Lower leg skin (tissue), 4 donors: ENCODE data around the gene CEP97. TPM values are rescaled to one million over a fixed set of nuclear protein-coding genes. Genes with fewer than 3 reads are reported as not detected.

Experiments
- DNase-seq, 2 donors: peaks; one replicate each; pipeline ENCODE4 v3.0.0-alpha.2; 2019; ENCODE audit warnings: low spot score in 2 of 2
- H3K4me3 ChIP-seq: fragments of 200-600 bp; sonication (generic); 2 replicates; pipeline ENCODE4 v1.5.1; 2017; ENCODE audit warnings: mild to moderate bottlenecking, low read depth; ENCODE audit not compliant: poor library complexity, severe bottlenecking
- CTCF ChIP-seq, 3 donors: fragments of 450-650 bp; IDR thresholded peaks; one replicate each; pipeline ENCODE4 v1.5.1; 2016; ENCODE audit warnings: antibody characterized with exemption in 3 of 3, mild to moderate bottlenecking in 3 of 3, moderate library complexity in 2 of 3
- POLR2A ChIP-seq, 2 donors: fragments of 450-650 bp; IDR thresholded peaks; one replicate each; pipeline ENCODE4 v1.6.1; 2016 to 2017; ENCODE audit warnings: antibody characterized with exemption in 2 of 2, mild to moderate bottlenecking in 1 of 2, moderate library complexity in 1 of 2
- WGBS, 2 donors: methylation state at CpG; one replicate each; pipeline ENCODE4 v1.1.5; 2018; 5-methylcytosine and 5-hydroxymethylcytosine counted together
- intact Hi-C: fragments of 100-400 bp; cut with DNase I; formaldehyde crosslinking; loops from one replicate; pipeline ENCODE4 v1.15.0; 2023; ENCODE audit warnings: low total_unique reads
- total RNA-seq, 4 donors: library from RNA; depleted of rRNA; stranded (reverse); fragments of >200 nt; gene quantifications; one replicate each; pipeline ENCODE4 v1.1.0, GENCODE V29; 2016

CEP97 gene
- total RNA-seq, 4 donors from 2014 or later = 6.5 to 8.3 (median 7.4) TPM

GRCh38 chr3:101806491-101806890, 82.1 kb downstream of the CEP97 start:
- no peak overlapping the region for H3K4me3 ChIP-seq
- TF ChIP-seq CTCF (IDR thresholded peaks at IDR 0.05) (no peak), POLR2A (IDR thresholded peaks at IDR 0.05) (no peak)
- intact Hi-C loops = loop anchor here (5.0 kb wide), 1 partner anchor 726 kb away; no protein-coding TSS in a partner anchor
- no peak for DNase-seq
- WGBS, 2 donors = 76 to 84% methylated on average over 1 of the region's 1 CpG

- no peak overlapping the region for H3K4me3 ChIP-seq
- WGBS, 2 donors = 89 to 94% methylated on average over 2 of the region's 2 CpGs
- intact Hi-C loops = loop anchor here (5.0 kb wide), 1 partner anchor 724 kb away; no protein-coding TSS in a partner anchor
- TF ChIP-seq CTCF (IDR thresholded peaks at IDR 0.05) (no peak), POLR2A (IDR thresholded peaks at IDR 0.05) (no peak)
- no peak for DNase-seq
Measured at GRCh38 chr3:101807888-101808287, 83.5 kb downstream of the CEP97 start.

- intact Hi-C loops = loop anchor here (5.0 kb wide), 2 partner anchors 723 to 1412 kb away; no protein-coding TSS in a partner anchor
- TF ChIP-seq POLR2A (IDR thresholded peaks at IDR 0.05) = no peak
- no peak for DNase-seq
- H3K4me3 ChIP-seq = no peak overlapping the region
Measured at GRCh38 chr3:101809178-101810021, 85.0 kb downstream of the CEP97 start.

- no peak overlapping the region for H3K4me3 ChIP-seq
- TF ChIP-seq POLR2A (IDR thresholded peaks at IDR 0.05) (no peak), CTCF (IDR thresholded peaks at IDR 0.05) (no peak)
- DNase-seq = no peak
- intact Hi-C loops = loop anchor here (5.0 kb wide), 1 partner anchor 1413 kb away; no protein-coding TSS in a partner anchor
Measured at GRCh38 chr3:101810022-101810418, 85.6 kb downstream of the CEP97 start.

GRCh38 chr3:101811875-101812274, 87.5 kb downstream of the CEP97 start:
- intact Hi-C loops = loop anchor here (2.0 to 5.0 kb wide), 2 partner anchors 415 to 1415 kb away; no protein-coding TSS in a partner anchor
- WGBS, 2 donors = 89 to 95% methylated on average over 2 of the region's 2 CpGs
- no peak for DNase-seq
- TF ChIP-seq CTCF (IDR thresholded peaks at IDR 0.05) = no peak
- TF ChIP-seq POLR2A (IDR thresholded peaks at IDR 0.05) = no peak
- H3K4me3 ChIP-seq = no peak overlapping the region

- H3K4me3 ChIP-seq = no peak overlapping the region
- no peak for DNase-seq
- intact Hi-C loops = loop anchor here (2.0 to 5.0 kb wide), 2 partner anchors 414 to 1416 kb away; no protein-coding TSS in a partner anchor
- TF ChIP-seq POLR2A (IDR thresholded peaks at IDR 0.05) (no peak), CTCF (IDR thresholded peaks at IDR 0.05) (no peak)
Measured at GRCh38 chr3:101812895-101813294, 88.5 kb downstream of the CEP97 start.
